NB4 (cell line): ENCODE measurements around the gene B4GALT3.
A peak's percentile ranks its signal among the peaks of the same experiment; 100 is the strongest.

Experiments
- DNase-seq: peaks from one replicate; pipeline ENCODE4 v3.0.0; 2010; ENCODE audit warnings: low read depth
- H3K4me3 ChIP-seq: one replicate; pipeline ENCODE4 v1.5.1; 2011; ENCODE audit warnings: mild to moderate bottlenecking, low read depth, low read length, moderate library complexity
- MYC ChIP-seq: IDR thresholded peaks from 2 replicates; pipeline ENCODE4 v1.6.1; 2011; ENCODE audit warnings: low read depth, low read length
- POLR2A ChIP-seq: IDR thresholded peaks from 2 replicates; pipeline ENCODE4 v1.6.1; 2011; ENCODE audit warnings: mild to moderate bottlenecking; ENCODE audit not compliant: insufficient read length; ENCODE audit errors: extremely low read depth
- TF ChIP-seq, protein P1 (sequence below): IDR thresholded peaks from 2 replicates; pipeline ENCODE4 v1.6.1; 2011; ENCODE audit warnings: low read depth, low read length
- TF ChIP-seq, protein P2 (sequence below): IDR thresholded peaks from one replicate; pipeline ENCODE4 v1.5.1; 2012; ENCODE audit warnings: low read depth, low read length

B4GALT3 gene

DNA sequence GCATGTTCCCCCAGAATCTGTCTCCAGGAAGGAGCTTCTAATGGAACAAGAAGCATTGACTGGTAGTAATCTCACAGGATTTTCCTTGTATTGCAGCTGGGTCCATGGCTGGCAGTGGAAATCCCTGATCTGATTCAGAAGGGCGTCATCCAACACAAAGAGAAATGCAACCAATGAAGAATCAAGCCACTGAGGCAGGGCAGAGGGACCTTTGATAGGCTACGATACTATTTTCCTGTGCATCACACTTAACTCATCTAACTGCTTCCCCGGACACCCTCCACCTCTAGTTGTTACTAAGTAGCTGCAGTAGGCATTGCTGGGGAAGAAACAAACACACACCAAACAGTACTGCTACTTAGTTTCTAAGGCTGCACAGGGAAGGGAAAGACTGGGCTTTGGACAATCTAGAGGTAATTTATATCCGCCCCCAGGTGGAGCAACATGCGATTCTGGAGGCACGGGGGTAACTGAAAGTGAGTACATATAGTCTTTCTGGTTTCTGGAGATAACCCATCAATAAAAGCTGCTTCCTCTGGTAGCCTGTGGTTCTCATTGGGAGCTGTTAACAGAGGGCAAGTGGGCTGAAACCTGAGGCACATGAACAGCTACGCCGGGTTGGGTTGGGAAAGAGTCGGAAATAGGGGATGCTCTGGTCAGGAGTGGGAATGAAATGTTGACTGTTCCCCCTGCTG is 18.8 kb downstream of the B4GALT3 start:
- peak overlapping the region; percentile 50 for H3K4me3 ChIP-seq
- no peak for DNase-seq
- TF ChIP-seq MYC (no peak), POLR2A (no peak)
- TF ChIP-seq, protein P1, sequence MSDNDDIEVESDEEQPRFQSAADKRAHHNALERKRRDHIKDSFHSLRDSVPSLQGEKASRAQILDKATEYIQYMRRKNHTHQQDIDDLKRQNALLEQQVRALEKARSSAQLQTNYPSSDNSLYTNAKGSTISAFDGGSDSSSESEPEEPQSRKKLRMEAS = no peak
- TF ChIP-seq, protein P2, sequence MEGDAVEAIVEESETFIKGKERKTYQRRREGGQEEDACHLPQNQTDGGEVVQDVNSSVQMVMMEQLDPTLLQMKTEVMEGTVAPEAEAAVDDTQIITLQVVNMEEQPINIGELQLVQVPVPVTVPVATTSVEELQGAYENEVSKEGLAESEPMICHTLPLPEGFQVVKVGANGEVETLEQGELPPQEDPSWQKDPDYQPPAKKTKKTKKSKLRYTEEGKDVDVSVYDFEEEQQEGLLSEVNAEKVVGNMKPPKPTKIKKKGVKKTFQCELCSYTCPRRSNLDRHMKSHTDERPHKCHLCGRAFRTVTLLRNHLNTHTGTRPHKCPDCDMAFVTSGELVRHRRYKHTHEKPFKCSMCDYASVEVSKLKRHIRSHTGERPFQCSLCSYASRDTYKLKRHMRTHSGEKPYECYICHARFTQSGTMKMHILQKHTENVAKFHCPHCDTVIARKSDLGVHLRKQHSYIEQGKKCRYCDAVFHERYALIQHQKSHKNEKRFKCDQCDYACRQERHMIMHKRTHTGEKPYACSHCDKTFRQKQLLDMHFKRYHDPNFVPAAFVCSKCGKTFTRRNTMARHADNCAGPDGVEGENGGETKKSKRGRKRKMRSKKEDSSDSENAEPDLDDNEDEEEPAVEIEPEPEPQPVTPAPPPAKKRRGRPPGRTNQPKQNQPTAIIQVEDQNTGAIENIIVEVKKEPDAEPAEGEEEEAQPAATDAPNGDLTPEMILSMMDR = no peak

DNA sequence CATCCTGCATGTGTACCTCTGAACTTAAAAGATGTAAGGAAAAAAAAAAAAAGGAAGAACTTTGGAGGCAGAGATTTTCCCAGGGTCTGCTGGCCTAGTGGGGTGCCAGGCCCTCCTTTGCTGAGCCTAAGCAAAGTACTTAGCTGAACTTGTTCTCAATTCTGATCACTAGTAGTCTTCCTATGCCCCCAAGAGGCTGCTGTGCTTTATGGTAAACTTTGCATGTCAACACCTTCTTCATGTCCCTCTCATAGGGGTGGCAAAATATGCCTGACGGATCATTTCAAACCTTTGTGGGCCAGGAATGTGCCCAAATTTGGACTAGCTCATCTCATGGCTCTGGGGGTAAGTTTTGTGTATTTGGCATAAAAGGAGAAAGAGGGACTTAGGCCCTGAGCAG is 19.4 kb downstream of the B4GALT3 start:
- no peak for DNase-seq
- TF ChIP-seq, protein P1 = no peak
- TF ChIP-seq, protein P2 = no peak
- TF ChIP-seq POLR2A (no peak), MYC (no peak)
- no peak overlapping the region for H3K4me3 ChIP-seq

DNA sequence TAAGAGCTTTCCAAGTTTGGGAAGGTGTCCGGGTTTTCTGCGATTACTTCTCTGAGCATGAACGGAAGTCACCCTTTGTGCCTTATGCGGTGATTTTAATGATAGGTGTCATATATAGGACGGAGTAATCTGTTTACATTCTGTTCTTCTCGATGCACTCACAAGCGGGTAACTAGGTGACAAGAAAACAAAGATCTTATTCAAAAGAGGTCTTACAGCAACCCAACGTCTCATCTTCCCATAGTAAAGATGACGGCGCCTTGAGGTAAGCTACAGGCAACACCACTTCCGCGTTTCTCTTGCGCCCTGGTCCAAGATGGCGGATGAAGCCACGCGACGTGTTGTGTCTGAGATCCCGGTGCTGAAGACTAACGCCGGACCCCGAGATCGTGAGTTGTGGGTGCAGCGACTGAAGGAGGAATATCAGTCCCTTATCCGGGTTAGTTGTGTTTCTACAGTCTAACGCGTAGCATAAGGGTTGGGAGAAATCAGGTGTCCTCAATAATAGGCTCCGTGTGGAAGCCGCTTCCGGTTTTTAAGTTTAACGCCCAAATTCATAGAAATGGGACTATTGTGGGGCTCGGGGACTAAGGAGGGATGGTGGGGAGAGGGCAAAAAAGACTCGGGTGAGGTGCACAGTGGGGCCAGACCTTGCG is 23.5 kb downstream of the B4GALT3 start, which contains the start of gene UFC1:
UFC1 (plus strand) TSS at position 297 of the 656 bp plus-strand sequence; CDS start at position 317, 20 bp downstream.
- H3K4me3 ChIP-seq = peak within 1 kb of the TSS; percentile 95
- TF ChIP-seq, protein P2 = no peak
- TF ChIP-seq POLR2A (peak; percentile 58), MYC (peak; percentile 77)
- TF ChIP-seq, protein P1 = peak; percentile 74
- DNase-seq = peak; percentile 92

DNA sequence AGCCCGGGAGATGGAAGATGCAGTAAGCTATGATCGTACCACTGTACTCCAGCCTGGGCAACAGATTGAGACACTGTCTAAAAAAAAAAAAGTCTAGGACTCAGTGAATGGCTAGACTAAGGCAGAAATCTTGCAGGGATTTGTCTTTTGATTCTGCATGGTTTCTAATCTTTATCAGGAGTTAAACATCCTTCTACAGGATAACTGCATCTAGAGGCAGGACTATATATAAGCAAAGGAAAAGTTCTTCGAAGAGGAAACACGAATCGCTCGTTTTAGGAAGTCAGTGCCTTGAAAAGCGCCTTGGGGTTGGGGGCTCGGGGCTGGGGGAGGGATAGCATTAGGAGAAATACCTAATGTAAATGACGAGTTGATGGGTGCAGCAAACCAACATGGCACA is 24.1 kb downstream of the B4GALT3 start:
- no peak for TF ChIP-seq POLR2A
- TF ChIP-seq, protein P2 = no peak
- TF ChIP-seq MYC = no peak
- TF ChIP-seq, protein P1 = no peak
- peak overlapping the region; percentile 95 for H3K4me3 ChIP-seq
- DNase-seq = peak; percentile 43

DNA sequence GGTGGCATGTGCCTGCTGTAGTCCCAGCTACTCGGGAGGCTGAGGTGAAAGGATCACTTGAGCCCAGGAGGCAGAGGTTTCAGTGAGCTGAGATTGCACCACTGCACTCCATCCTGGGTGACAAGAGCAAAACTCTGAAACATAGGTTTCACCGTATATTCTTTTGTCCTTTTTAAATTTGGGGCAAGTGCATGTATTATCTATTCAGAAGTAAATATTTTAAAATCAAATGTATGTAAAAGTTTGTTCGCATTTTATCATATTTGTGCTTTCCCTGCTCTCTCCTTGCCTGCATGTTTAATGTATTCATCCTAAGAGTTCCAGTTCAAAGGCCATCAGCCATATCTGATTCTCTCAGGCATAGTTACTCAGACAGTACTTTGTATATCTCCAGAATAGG is 31.5 kb downstream of the B4GALT3 start:
- DNase-seq = no peak
- TF ChIP-seq, protein P1 = no peak
- TF ChIP-seq POLR2A = no peak
- TF ChIP-seq, protein P2 = no peak
- no peak for TF ChIP-seq MYC
- H3K4me3 ChIP-seq = no peak overlapping the region
